Mesenchymal stem cell (in vitro differentiated cells and primary cell): ENCODE results near the gene EGFR.

Experiments
- DNase-seq: peaks from one replicate; pipeline ENCODE4 v3.0.0-alpha.2; 2013
- H2AFZ ChIP-seq: one replicate; pipeline ENCODE4 v1.6.1; 2013; ENCODE audit warnings: low read depth, mild to moderate bottlenecking, control low read depth, inconsistent platforms, low read length, moderate library complexity
- H2AK5ac ChIP-seq: 2 replicates; pipeline ENCODE4 v1.6.1; 2013; ENCODE audit warnings: low read length, moderate library complexity, mild to moderate bottlenecking, inconsistent platforms; ENCODE audit not compliant: severe bottlenecking
- H2BK120ac ChIP-seq: one replicate; pipeline ENCODE4 v1.6.1; 2013; ENCODE audit warnings: low read depth, mild to moderate bottlenecking, inconsistent platforms, low read length, moderate library complexity
- H2BK12ac ChIP-seq, 2 experiments: one replicate each; pipeline ENCODE4 v1.6.1; 2013; ENCODE audit warnings: inconsistent platforms in 2 of 2, low read length in 2 of 2, mild to moderate bottlenecking in 2 of 2, moderate library complexity in 2 of 2, control low read depth in 1 of 2
- H2BK15ac ChIP-seq: one replicate; pipeline ENCODE4 v1.6.1; 2013; ENCODE audit warnings: mild to moderate bottlenecking, low read depth, inconsistent platforms; ENCODE audit not compliant: poor library complexity, severe bottlenecking
- H2BK5ac ChIP-seq: 2 replicates; pipeline ENCODE4 v1.6.1; 2013; ENCODE audit warnings: low read depth, mild to moderate bottlenecking, low read length, control low read depth, inconsistent platforms; ENCODE audit not compliant: poor library complexity, severe bottlenecking
- H3K14ac ChIP-seq, 2 experiments: one replicate each; pipeline ENCODE4 v1.6.1; 2013; ENCODE audit warnings: inconsistent platforms in 2 of 2, low read length in 2 of 2, control low read depth in 1 of 2, mild to moderate bottlenecking in 1 of 2, moderate library complexity in 1 of 2
- H3K18ac ChIP-seq, 2 experiments: one replicate each; pipeline ENCODE4 v1.6.1; 2013; ENCODE audit warnings: inconsistent platforms in 2 of 2, low read length in 2 of 2, control low read depth in 1 of 2, low read depth in 1 of 2, mild to moderate bottlenecking in 1 of 2
- H3K23ac ChIP-seq, 2 experiments: one replicate each; pipeline ENCODE4 v1.6.1; 2013; ENCODE audit warnings: inconsistent platforms in 2 of 2, low read length in 2 of 2, mild to moderate bottlenecking in 2 of 2, moderate library complexity in 2 of 2, control low read depth in 1 of 2
- H3K27ac ChIP-seq: 2 replicates; pipeline ENCODE4 v1.5.1; 2013; ENCODE audit warnings: mild to moderate bottlenecking, moderate library complexity, low read length, control low read depth, inconsistent platforms; ENCODE audit not compliant: poor library complexity, severe bottlenecking
- H3K27me3 ChIP-seq, 2 experiments: 2 replicates each; pipeline versions ENCODE4 v1.6.1 to v1.7.0; 2013; ENCODE audit warnings: low read length in 2 of 2, mild to moderate bottlenecking in 2 of 2, moderate library complexity in 2 of 2, control low read depth in 1 of 2, inconsistent platforms in 1 of 2; ENCODE audit not compliant: control insufficient read depth in 1 of 2, insufficient read depth in 1 of 2
- H3K36me3 ChIP-seq, 2 experiments: 2 replicates each; pipeline versions ENCODE4 v1.6.1 to v1.7.0; 2013; ENCODE audit warnings: low read length in 2 of 2, control low read depth in 1 of 2, inconsistent platforms in 1 of 2, low read depth in 1 of 2, mild to moderate bottlenecking in 1 of 2; ENCODE audit not compliant: insufficient read depth in 2 of 2, control insufficient read depth in 1 of 2
- H3K4ac ChIP-seq, 2 experiments: one replicate each; pipeline ENCODE4 v1.6.1; 2013; ENCODE audit warnings: inconsistent platforms in 2 of 2, low read length in 2 of 2, mild to moderate bottlenecking in 2 of 2, moderate library complexity in 2 of 2, control low read depth in 1 of 2, low read depth in 1 of 2
- H3K4me1 ChIP-seq: 2 replicates; pipeline ENCODE4 v1.6.1; 2013; ENCODE audit warnings: low read depth, low read length, control low read depth; ENCODE audit not compliant: control insufficient read depth, insufficient read depth
- H3K4me2 ChIP-seq: 2 replicates; pipeline ENCODE4 v1.6.1; 2013; ENCODE audit warnings: low read length, mild to moderate bottlenecking, inconsistent platforms; ENCODE audit not compliant: poor library complexity, severe bottlenecking
- H3K4me3 ChIP-seq, 2 experiments: 2 replicates each; pipeline versions ENCODE4 v1.5.1 to v1.7.0; 2013; ENCODE audit warnings: low read length in 2 of 2, mild to moderate bottlenecking in 2 of 2, control low read depth in 1 of 2, low read depth in 1 of 2; ENCODE audit not compliant: insufficient read depth in 1 of 2
- H3K79me1 ChIP-seq: replicated peaks from 2 replicates; pipeline ENCODE4 v1.6.1; 2013; ENCODE audit warnings: mild to moderate bottlenecking, control low read depth, low read length, inconsistent platforms; ENCODE audit not compliant: poor library complexity, severe bottlenecking
- H3K9ac ChIP-seq: 2 replicates; pipeline ENCODE4 v1.7.0; 2013; ENCODE audit warnings: mild to moderate bottlenecking, low read length, moderate library complexity
- H3K9me3 ChIP-seq: 2 replicates; pipeline ENCODE4 v1.7.0; 2013; ENCODE audit warnings: mild to moderate bottlenecking, low read length; ENCODE audit not compliant: control insufficient read depth
- H4K8ac ChIP-seq: one replicate; pipeline ENCODE4 v1.6.1; 2013; ENCODE audit warnings: inconsistent platforms, mild to moderate bottlenecking, low read length, moderate library complexity
- H4K91ac ChIP-seq: one replicate; pipeline ENCODE4 v1.6.1; 2013; ENCODE audit warnings: mild to moderate bottlenecking, low read length, inconsistent platforms
- WGBS: methylation state at CpG from one replicate; pipeline ENCODE4 v1.1.7; 2013; ENCODE audit warnings: mixed read lengths; 5-methylcytosine and 5-hydroxymethylcytosine counted together

Gene EGFR

GRCh38 chr7:55179931-55180682 lies 161.3 kb downstream of the EGFR start:
- H3K36me3 ChIP-seq: peaks cover 48 to 96% of the 10 kb centered on the region in 2 experiments
- no peak overlapping the region for H3K4me3 ChIP-seq
- H3K9ac ChIP-seq: no peak overlapping the region
- no peak overlapping the region for H2BK120ac ChIP-seq
- H3K9me3 ChIP-seq: no peaks in the 10 kb centered on the region
- no peak overlapping the region for H4K8ac ChIP-seq
- H3K4ac ChIP-seq: no peak overlapping the region
- H2BK5ac ChIP-seq: no peak overlapping the region
- no peak overlapping the region for H3K14ac ChIP-seq
- peaks cover 6% of the 10 kb centered on the region for H3K79me1 ChIP-seq
- H2BK12ac ChIP-seq: no peak overlapping the region
- no peak overlapping the region for H3K4me2 ChIP-seq
- no peaks in the 10 kb centered on the region for H3K27me3 ChIP-seq
- DNase-seq: no peak
- H2BK15ac ChIP-seq: no peak overlapping the region
- H4K91ac ChIP-seq: no peak overlapping the region
- no peak overlapping the region for H3K23ac ChIP-seq
- no peak overlapping the region for H3K27ac ChIP-seq
- H3K18ac ChIP-seq: no peak overlapping the region
- H2AK5ac ChIP-seq: no peak overlapping the region
- H3K4me1 ChIP-seq: peaks cover 13% of the 10 kb centered on the region
- 96% methylated on average over 5 of the region's 5 CpGs for WGBS
- no peak overlapping the region for H2AFZ ChIP-seq

DNA sequence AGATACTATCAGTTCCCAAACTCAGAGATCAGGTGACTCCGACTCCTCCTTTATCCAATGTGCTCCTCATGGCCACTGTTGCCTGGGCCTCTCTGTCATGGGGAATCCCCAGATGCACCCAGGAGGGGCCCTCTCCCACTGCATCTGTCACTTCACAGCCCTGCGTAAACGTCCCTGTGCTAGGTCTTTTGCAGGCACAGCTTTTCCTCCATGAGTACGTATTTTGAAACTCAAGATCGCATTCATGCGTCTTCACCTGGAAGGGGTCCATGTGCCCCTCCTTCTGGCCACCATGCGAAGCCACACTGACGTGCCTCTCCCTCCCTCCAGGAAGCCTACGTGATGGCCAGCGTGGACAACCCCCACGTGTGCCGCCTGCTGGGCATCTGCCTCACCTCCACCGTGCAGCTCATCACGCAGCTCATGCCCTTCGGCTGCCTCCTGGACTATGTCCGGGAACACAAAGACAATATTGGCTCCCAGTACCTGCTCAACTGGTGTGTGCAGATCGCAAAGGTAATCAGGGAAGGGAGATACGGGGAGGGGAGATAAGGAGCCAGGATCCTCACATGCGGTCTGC lies 162.2 kb downstream of the EGFR start:
- H3K4me3 ChIP-seq: no peak overlapping the region
- no peak overlapping the region for H2BK15ac ChIP-seq
- H3K27me3 ChIP-seq: no peaks in the 10 kb centered on the region
- no peak overlapping the region for H2BK5ac ChIP-seq
- no peak overlapping the region for H3K18ac ChIP-seq
- H3K4ac ChIP-seq: no peak overlapping the region
- no peak overlapping the region for H3K4me2 ChIP-seq
- H3K4me1 ChIP-seq: peaks cover 16% of the 10 kb centered on the region
- H3K27ac ChIP-seq: no peak overlapping the region
- H2AFZ ChIP-seq: no peak overlapping the region
- no peak overlapping the region for H4K91ac ChIP-seq
- H2AK5ac ChIP-seq: no peak overlapping the region
- no peak overlapping the region for H2BK12ac ChIP-seq
- H2BK120ac ChIP-seq: no peak overlapping the region
- peaks cover 6% of the 10 kb centered on the region for H3K79me1 ChIP-seq
- H3K36me3 ChIP-seq: peaks cover 51 to 96% of the 10 kb centered on the region in 2 experiments
- no peaks in the 10 kb centered on the region for H3K9me3 ChIP-seq
- no peak overlapping the region for H4K8ac ChIP-seq
- no peak overlapping the region for H3K9ac ChIP-seq
- WGBS: 94% methylated on average over 19 of the region's 19 CpGs
- DNase-seq: no peak
- H3K23ac ChIP-seq: no peak overlapping the region
- peak overlapping the region in 1 of 2 experiments; percentile 44 for H3K14ac ChIP-seq

DNA sequence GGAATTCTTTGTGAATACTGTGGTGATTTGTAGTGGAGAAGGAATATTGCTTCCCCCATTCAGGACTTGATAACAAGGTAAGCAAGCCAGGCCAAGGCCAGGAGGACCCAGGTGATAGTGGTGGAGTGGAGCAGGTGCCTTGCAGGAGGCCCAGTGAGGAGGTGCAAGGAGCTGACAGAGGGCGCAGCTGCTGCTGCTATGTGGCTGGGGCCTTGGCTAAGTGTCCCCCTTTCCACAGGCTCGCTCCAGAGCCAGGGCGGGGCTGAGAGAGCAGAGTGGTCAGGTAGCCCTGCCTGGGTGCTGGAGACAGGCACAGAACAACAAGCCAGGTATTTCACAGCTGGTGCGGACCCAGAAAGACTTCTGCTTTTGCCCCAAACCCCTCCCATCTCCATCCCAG lies 162.9 kb downstream of the EGFR start:
- Histone ChIP-seq H3K27ac (no peak overlapping the region), H3K9me3 (no peaks in the 10 kb centered on the region), H4K8ac (no peak overlapping the region), H3K79me1 (peaks cover 6% of the 10 kb centered on the region), H2BK12ac (no peak overlapping the region), H3K36me3 (peaks cover 52 to 96% of the 10 kb centered on the region in 2 experiments), H3K4me1 (peaks cover 21% of the 10 kb centered on the region), H3K4me3 (no peak overlapping the region), H2BK120ac (no peak overlapping the region), H4K91ac (no peak overlapping the region), H2AFZ (no peak overlapping the region), H3K27me3 (no peaks in the 10 kb centered on the region), H3K4me2 (no peak overlapping the region), H2BK5ac (no peak overlapping the region), H3K9ac (no peak overlapping the region), H2AK5ac (no peak overlapping the region), H3K14ac (no peak overlapping the region), H3K23ac (no peak overlapping the region), H3K18ac (no peak overlapping the region), H2BK15ac (no peak overlapping the region), H3K4ac (no peak overlapping the region)
- 99% methylated on average over 4 of the region's 4 CpGs for WGBS
- no peak for DNase-seq

DNA sequence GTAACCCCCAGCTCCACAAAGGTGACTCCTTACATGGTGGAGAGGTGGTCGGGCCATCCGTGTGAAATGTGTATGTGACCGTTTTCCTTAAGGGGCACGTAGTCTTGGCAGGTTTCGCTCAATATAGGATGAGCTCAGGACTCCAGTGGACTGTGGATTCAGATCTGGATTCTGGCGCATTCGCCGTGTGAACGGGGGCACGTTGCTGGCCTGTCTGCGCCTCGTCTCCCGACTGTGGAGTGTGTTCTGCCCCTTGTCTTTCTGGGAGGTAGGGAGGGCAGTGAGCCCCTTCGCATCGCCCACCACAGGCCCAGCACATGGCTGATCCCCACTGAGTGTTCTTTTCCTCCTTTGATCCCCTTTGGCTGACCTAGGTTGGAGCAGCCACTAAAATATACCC lies 165.1 kb downstream of the EGFR start:
- H3K4ac ChIP-seq: no peak overlapping the region
- no peak overlapping the region for H3K14ac ChIP-seq
- no peak overlapping the region for H3K18ac ChIP-seq
- H4K91ac ChIP-seq: no peak overlapping the region
- no peak for DNase-seq
- H3K79me1 ChIP-seq: peaks cover 10% of the 10 kb centered on the region
- H2AK5ac ChIP-seq: no peak overlapping the region
- H2BK12ac ChIP-seq: no peak overlapping the region
- H4K8ac ChIP-seq: no peak overlapping the region
- no peak overlapping the region for H2BK15ac ChIP-seq
- H2BK5ac ChIP-seq: no peak overlapping the region
- H2BK120ac ChIP-seq: no peak overlapping the region
- peaks cover 10% of the 10 kb centered on the region for H3K4me1 ChIP-seq
- no peak overlapping the region for H3K23ac ChIP-seq
- H3K9ac ChIP-seq: no peak overlapping the region
- no peaks in the 10 kb centered on the region for H3K9me3 ChIP-seq
- no peak overlapping the region for H2AFZ ChIP-seq
- H3K4me2 ChIP-seq: no peak overlapping the region
- no peak overlapping the region for H3K4me3 ChIP-seq
- peaks cover 59 to 95% of the 10 kb centered on the region in 2 experiments for H3K36me3 ChIP-seq
- 85% methylated on average over 15 of the region's 15 CpGs for WGBS
- H3K27ac ChIP-seq: no peak overlapping the region
- H3K27me3 ChIP-seq: no peaks in the 10 kb centered on the region
